Natural killer cell (primary cell): Measurements from ENCODE around the gene AP3B1. TPM values are rescaled to one million over a fixed set of nuclear protein-coding genes. Genes with fewer than 3 reads are reported as not detected.

Experiments
- ATAC-seq, 3 donors: fragments of 150-1000 bp in 2 of 3; fragments of 200-7000 bp in 1 of 3; cut with Tn5 transposase; 1 replicate in 1 of 3; 2 replicates in 2 of 3; pipeline ENCODE4 v1.10.0; 2021; ENCODE audit warnings: mild to moderate bottlenecking in 2 of 3, moderate library complexity in 2 of 3
- DNase-seq, 2 donors: peaks; one replicate each; pipeline versions ENCODE4 v3.0.0 to v3.0.0-alpha.2; 2013 to 2021; ENCODE audit warnings: mixed read lengths in 1 of 2
- H3K27ac ChIP-seq: one replicate; pipeline ENCODE4 v1.5.1; 2013; ENCODE audit warnings: mild to moderate bottlenecking, low read length
- H3K27me3 ChIP-seq: one replicate; pipeline ENCODE4 v1.6.1; 2013; ENCODE audit warnings: low read length; ENCODE audit not compliant: control insufficient read depth, insufficient read depth
- H3K36me3 ChIP-seq: one replicate; pipeline ENCODE4 v1.6.1; 2013; ENCODE audit warnings: low read length; ENCODE audit not compliant: control insufficient read depth, insufficient read depth
- H3K4me1 ChIP-seq: one replicate; pipeline ENCODE4 v1.6.1; 2013; ENCODE audit warnings: low read length; ENCODE audit not compliant: control insufficient read depth, insufficient read depth
- H3K4me3 ChIP-seq: one replicate; pipeline ENCODE4 v1.5.1; 2013; ENCODE audit warnings: low read length
- H3K9me3 ChIP-seq: one replicate; pipeline ENCODE4 v1.6.1; 2013; ENCODE audit warnings: low read length; ENCODE audit not compliant: control insufficient read depth, insufficient read depth
- H3K27ac Mint-ChIP-seq, 2 donors: one replicate each; pipeline ENCODE4 v1.8.0; 2022; ENCODE audit warnings: mild to moderate bottlenecking in 2 of 2, mixed read lengths in 2 of 2, moderate library complexity in 1 of 2
- H3K27me3 Mint-ChIP-seq, 2 donors: one replicate each; pipeline ENCODE4 v1.8.0; 2022; ENCODE audit warnings: low read depth in 2 of 2, mixed read lengths in 2 of 2
- H3K36me3 Mint-ChIP-seq: one replicate; pipeline ENCODE4 v1.8.0; 2022; ENCODE audit warnings: mixed read lengths
- H3K4me1 Mint-ChIP-seq, 2 donors: one replicate each; pipeline ENCODE4 v1.8.0; 2022; ENCODE audit warnings: mixed read lengths in 2 of 2
- H3K4me3 Mint-ChIP-seq: one replicate; pipeline ENCODE4 v1.8.0; 2022; ENCODE audit warnings: mild to moderate bottlenecking, moderate library complexity, mixed read lengths
- H3K9me3 Mint-ChIP-seq, 2 donors: one replicate each; pipeline ENCODE4 v1.8.0; 2022; ENCODE audit warnings: mixed read lengths in 2 of 2
- WGBS: methylation state at CpG from one replicate; pipeline ENCODE4 v1.1.7; 2013; ENCODE audit warnings: missing lambda C conversion rate; ENCODE audit not compliant: insufficient coverage; 5-methylcytosine and 5-hydroxymethylcytosine counted together
- intact Hi-C: fragments of 100-400 bp; cut with micrococcal nuclease; formaldehyde crosslinking; loops from one replicate; pipeline ENCODE4 v1.14.2; 2022
- total RNA-seq, 4 donors: library from RNA; stranded (reverse); fragments of 120-200 nt in 1 of 4; gene quantifications; one replicate each; pipeline versions ENCODE4 v1.2.3 to v1.2.4, GENCODE V29; 2013 to 2022
- TF ChIP-seq, protein P1 (sequence below): fragments of 200-600 bp; IDR thresholded peaks from one replicate; pipeline ENCODE4 v1.8.0; 2022; ENCODE audit warnings: antibody characterized with exemption

Gene AP3B1
- total RNA-seq, 3 donors from 2014 or later (not counting 1 experiment from before 2014, with no cell fraction given): 48.5 to 58.2 (median 56.2) TPM

DNA sequence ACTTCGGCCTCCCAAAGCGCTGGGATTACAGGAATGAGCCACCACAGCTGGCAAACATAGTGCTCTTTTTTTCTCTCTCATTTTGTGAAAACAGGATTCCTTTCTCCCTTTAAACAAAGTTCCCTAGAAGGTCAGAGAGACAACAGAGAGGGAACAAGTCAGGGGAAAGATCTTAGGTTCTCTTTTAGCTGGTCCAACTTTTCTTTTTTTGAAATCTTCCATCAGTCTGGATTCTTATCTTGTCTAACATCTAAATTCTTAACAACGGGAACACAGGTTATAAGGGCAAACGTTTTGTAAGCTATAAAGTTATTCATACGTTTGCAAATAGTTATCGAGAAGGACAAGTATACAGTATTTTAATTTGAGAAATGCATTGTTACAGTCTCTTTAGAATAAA lies 294.3 kb downstream of the AP3B1 start:
- Mint-ChIP-seq H3K4me3 (no peak overlapping the region), H3K27ac (no peak overlapping the region), H3K27me3 (no peaks in the 10 kb centered on the region), H3K4me1 (no peaks in the 10 kb centered on the region), H3K9me3 (no peaks in the 10 kb centered on the region), H3K36me3 (no peaks in the 10 kb centered on the region)
- H3K4me1 ChIP-seq: no peaks in the 10 kb centered on the region
- DNase-seq: no peak
- H3K27ac ChIP-seq: no peak overlapping the region
- WGBS: 97% methylated on average over 2 of the region's 6 CpGs
- TF ChIP-seq, protein P1, sequence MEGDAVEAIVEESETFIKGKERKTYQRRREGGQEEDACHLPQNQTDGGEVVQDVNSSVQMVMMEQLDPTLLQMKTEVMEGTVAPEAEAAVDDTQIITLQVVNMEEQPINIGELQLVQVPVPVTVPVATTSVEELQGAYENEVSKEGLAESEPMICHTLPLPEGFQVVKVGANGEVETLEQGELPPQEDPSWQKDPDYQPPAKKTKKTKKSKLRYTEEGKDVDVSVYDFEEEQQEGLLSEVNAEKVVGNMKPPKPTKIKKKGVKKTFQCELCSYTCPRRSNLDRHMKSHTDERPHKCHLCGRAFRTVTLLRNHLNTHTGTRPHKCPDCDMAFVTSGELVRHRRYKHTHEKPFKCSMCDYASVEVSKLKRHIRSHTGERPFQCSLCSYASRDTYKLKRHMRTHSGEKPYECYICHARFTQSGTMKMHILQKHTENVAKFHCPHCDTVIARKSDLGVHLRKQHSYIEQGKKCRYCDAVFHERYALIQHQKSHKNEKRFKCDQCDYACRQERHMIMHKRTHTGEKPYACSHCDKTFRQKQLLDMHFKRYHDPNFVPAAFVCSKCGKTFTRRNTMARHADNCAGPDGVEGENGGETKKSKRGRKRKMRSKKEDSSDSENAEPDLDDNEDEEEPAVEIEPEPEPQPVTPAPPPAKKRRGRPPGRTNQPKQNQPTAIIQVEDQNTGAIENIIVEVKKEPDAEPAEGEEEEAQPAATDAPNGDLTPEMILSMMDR: no peak
- no peaks in the 10 kb centered on the region for H3K9me3 ChIP-seq
- no peak for ATAC-seq
- intact Hi-C loops: no loop called here
- H3K4me3 ChIP-seq: no peak overlapping the region
- no peaks in the 10 kb centered on the region for H3K27me3 ChIP-seq
- peaks cover 18% of the 10 kb centered on the region for H3K36me3 ChIP-seq

DNA sequence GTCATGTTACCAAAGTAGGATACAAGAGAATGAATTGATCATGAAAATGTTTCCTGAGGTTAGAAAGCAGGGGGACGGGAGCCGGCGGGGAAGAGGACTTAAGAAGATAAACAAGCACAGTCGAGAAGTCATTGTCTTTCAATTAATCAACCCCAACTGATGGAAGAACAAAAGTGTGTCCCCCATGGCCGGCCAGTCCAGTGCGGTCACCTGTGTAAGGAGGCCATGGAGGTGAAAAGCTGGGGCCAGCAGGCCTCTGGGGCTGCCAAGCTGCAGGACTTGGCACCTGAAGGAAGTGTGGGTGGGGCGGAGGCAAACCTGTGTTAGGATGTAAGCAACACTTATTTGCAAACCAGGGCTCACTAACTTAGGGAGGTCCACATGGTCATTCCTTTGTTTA lies 295.1 kb downstream of the AP3B1 start:
- intact Hi-C loops: no loop called here
- no peaks in the 10 kb centered on the region for H3K9me3 ChIP-seq
- H3K27me3 ChIP-seq: no peaks in the 10 kb centered on the region
- H3K4me1 ChIP-seq: no peaks in the 10 kb centered on the region
- over 99% methylated on average over 7 of the region's 7 CpGs for WGBS
- TF ChIP-seq, protein P1: no peak
- DNase-seq (no peak), ATAC-seq (no peak)
- no peaks in the 10 kb centered on the region for H3K9me3 Mint-ChIP-seq
- no peaks in the 10 kb centered on the region for H3K4me1 Mint-ChIP-seq
- H3K27me3 Mint-ChIP-seq: no peaks in the 10 kb centered on the region
- no peak overlapping the region for H3K27ac Mint-ChIP-seq
- H3K36me3 Mint-ChIP-seq: no peaks in the 10 kb centered on the region
- H3K36me3 ChIP-seq: peaks cover 18% of the 10 kb centered on the region
- no peak overlapping the region for H3K4me3 Mint-ChIP-seq
- no peak overlapping the region for H3K27ac ChIP-seq
- no peak overlapping the region for H3K4me3 ChIP-seq

DNA sequence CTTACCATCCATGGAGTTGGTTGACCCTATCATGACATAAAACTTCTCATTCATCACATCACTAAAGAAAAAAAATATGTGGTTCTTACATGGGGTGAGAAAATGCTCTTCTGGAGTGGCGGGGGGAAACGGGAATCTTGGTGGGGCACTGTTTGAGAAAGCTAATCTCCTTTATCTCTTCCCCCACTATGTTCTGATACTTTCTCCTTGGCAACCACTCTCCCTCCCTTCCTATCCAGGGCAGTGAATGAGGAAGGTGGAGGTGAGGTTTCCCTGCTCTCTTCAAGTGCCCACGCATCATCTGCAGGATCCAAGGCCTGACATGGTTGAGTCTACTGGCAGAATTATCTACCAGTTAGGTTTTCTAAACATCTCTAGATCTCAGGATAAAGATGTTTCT lies 297.6 kb downstream of the AP3B1 start:
- no peaks in the 10 kb centered on the region for H3K36me3 Mint-ChIP-seq
- peaks cover 20% of the 10 kb centered on the region for H3K36me3 ChIP-seq
- no CpG with 5 or more reads among the region's 3 CpGs for WGBS

More for the DNA sequence above, 297.6 kb downstream of the AP3B1 start:
- no peak overlapping the region for H3K27ac Mint-ChIP-seq
- Histone ChIP-seq H3K4me1 (no peaks in the 10 kb centered on the region), H3K27me3 (no peaks in the 10 kb centered on the region), H3K9me3 (no peaks in the 10 kb centered on the region), H3K27ac (no peak overlapping the region), H3K4me3 (no peak overlapping the region)
- no peaks in the 10 kb centered on the region for H3K27me3 Mint-ChIP-seq
- ATAC-seq (no peak), DNase-seq (no peak)
- TF ChIP-seq, protein P1: no peak
- H3K4me3 Mint-ChIP-seq: no peak overlapping the region
- intact Hi-C loops: no loop called here
- no peaks in the 10 kb centered on the region for H3K9me3 Mint-ChIP-seq
- H3K4me1 Mint-ChIP-seq: no peaks in the 10 kb centered on the region
